IMR-90 (cell line): ENCODE data around the gene SLC6A7.

Source experiments
- CEBPB ChIP-seq: IDR thresholded peaks from 2 replicates; pipeline ENCODE4 v1.6.1; 2012; ENCODE audit warnings: low read depth, low read length, improper control_type of control experiment
- CTCF ChIP-seq: conservative IDR thresholded peaks from 2 replicates; pipeline ENCODE4 v1.5.1; 2012; ENCODE audit warnings: mild to moderate bottlenecking, low read depth, low read length, improper control_type of control experiment
- FOS ChIP-seq: fragments of 150-350 bp; IDR thresholded peaks from 2 replicates; pipeline ENCODE4 v1.6.1; 2016; ENCODE audit warnings: low read depth, low read length
- NFE2L2 ChIP-seq: fragments of 150-350 bp; IDR thresholded peaks from 2 replicates; pipeline ENCODE4 v1.6.1; 2016; ENCODE audit warnings: low read depth, mild to moderate bottlenecking, low read length
- POLR2A ChIP-seq: IDR thresholded peaks from 2 replicates; pipeline ENCODE4 v1.6.1; 2012; ENCODE audit warnings: mild to moderate bottlenecking, low read depth, low read length
- RFX5 ChIP-seq: IDR thresholded peaks from 2 replicates; pipeline ENCODE4 v1.8.0; 2012; ENCODE audit warnings: low read depth, mild to moderate bottlenecking, low read length, moderate library complexity
- TF ChIP-seq, protein P1 (sequence below): fragments of 150-350 bp; IDR thresholded peaks from 2 replicates; pipeline ENCODE4 v1.6.1; 2017; ENCODE audit warnings: mild to moderate bottlenecking, antibody characterized with exemption, low read length, low read depth

DNA sequence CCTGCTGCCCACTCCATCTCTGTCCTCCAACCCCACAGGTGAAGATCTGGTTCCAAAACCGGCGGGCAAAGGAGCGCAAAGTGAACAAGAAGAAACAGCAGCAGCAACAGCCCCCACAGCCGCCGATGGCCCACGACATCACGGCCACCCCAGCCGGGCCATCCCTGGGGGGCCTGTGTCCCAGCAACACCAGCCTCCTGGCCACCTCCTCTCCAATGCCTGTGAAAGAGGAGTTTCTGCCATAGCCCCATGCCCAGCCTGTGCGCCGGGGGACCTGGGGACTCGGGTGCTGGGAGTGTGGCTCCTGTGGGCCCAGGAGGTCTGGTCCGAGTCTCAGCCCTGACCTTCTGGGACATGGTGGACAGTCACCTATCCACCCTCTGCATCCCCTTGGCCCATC is 6.4 kb upstream of the SLC6A7 start:
- TF ChIP-seq CTCF (no peak), POLR2A (no peak), FOS (no peak), NFE2L2 (no peak), CEBPB (no peak), RFX5 (no peak)
- TF ChIP-seq, protein P1, sequence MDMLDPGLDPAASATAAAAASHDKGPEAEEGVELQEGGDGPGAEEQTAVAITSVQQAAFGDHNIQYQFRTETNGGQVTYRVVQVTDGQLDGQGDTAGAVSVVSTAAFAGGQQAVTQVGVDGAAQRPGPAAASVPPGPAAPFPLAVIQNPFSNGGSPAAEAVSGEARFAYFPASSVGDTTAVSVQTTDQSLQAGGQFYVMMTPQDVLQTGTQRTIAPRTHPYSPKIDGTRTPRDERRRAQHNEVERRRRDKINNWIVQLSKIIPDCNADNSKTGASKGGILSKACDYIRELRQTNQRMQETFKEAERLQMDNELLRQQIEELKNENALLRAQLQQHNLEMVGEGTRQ: no peak
